Stomach (tissue), 9 donors: ENCODE measurements around the gene MAEA. TPM values are rescaled to one million over a fixed set of nuclear protein-coding genes. Genes with fewer than 3 reads are reported as not detected.

ENCODE experiments used
- DNase-seq, 2 donors: peaks; one replicate each; pipeline versions ENCODE4 v3.0.0 to v3.0.0-alpha.2; 2013 to 2019
- H3K27ac ChIP-seq, 5 donors: fragments of 200-600 bp in 4 of 5; sonication (generic) in 4 of 5; one replicate each; pipeline ENCODE4 v1.5.1; 2013 to 2019; ENCODE audit warnings: mild to moderate bottlenecking in 1 of 5, moderate library complexity in 1 of 5
- H3K27me3 ChIP-seq, 3 donors: fragments of 200-600 bp; sonication (generic); one replicate each; pipeline ENCODE4 v1.5.1; 2017 to 2019; ENCODE audit warnings: mixed run types in 1 of 3
- H3K36me3 ChIP-seq, 4 donors: fragments of 200-600 bp; sonication (generic); 1 replicate in 3 of 4; 2 replicates in 1 of 4; pipeline ENCODE4 v1.5.1; 2016 to 2019
- H3K4me1 ChIP-seq, 4 donors: fragments of 200-600 bp; sonication (generic); one replicate each; pipeline ENCODE4 v1.5.1; 2016 to 2019
- H3K4me3 ChIP-seq, 4 donors: fragments of 200-600 bp; sonication (generic) in 3 of 4; one replicate each; pipeline ENCODE4 v1.5.1; 2016 to 2019; ENCODE audit warnings: mild to moderate bottlenecking in 1 of 4
- H3K9me3 ChIP-seq, 4 donors: fragments of 200-600 bp; sonication (generic); one replicate each; pipeline ENCODE4 v1.5.1; 2016 to 2019
- EP300 ChIP-seq: sonication (generic); formaldehyde crosslinking; IDR thresholded peaks from one replicate; pipeline ENCODE4 v1.6.1; 2017; ENCODE audit warnings: antibody characterized with exemption
- POLR2A ChIP-seq, 4 donors: fragments of 450-650 bp; IDR thresholded peaks; one replicate each; pipeline ENCODE4 v1.6.1; 2016; ENCODE audit warnings: antibody characterized with exemption in 4 of 4, control low read depth in 2 of 4, mild to moderate bottlenecking in 1 of 4, moderate library complexity in 1 of 4
- POLR2AphosphoS5 ChIP-seq, 3 donors: sonication (generic); formaldehyde crosslinking; IDR thresholded peaks; one replicate each; pipeline ENCODE4 v1.6.1; 2016; ENCODE audit warnings: antibody characterized with exemption in 3 of 3
- WGBS, 5 donors: extraction: QIAGEN DNeasy Blood & Tissue Kit in 3 of 5; methylation state at CpG; one replicate each; pipeline versions ENCODE4 v1.1.5 to v1.1.7; 2013 to 2018; 5-methylcytosine and 5-hydroxymethylcytosine counted together
- intact Hi-C: fragments of 100-400 bp; cut with DNase I; formaldehyde crosslinking; loops from one replicate; pipeline ENCODE4 v1.15.1; 2023; ENCODE audit warnings: low total_unique reads
- polyA plus RNA-seq, 3 donors: library from polyadenylated mRNA; stranded (reverse); fragments of 200-250 nt; gene quantifications; one replicate each; pipeline ENCODE4 v1.2.3, GENCODE V29; 2013
- total RNA-seq, 5 donors: library from RNA; depleted of rRNA; stranded (reverse); fragments of >200 nt; gene quantifications; one replicate each; pipeline versions ENCODE4 v1.1.0 to v1.2.3, GENCODE V29; 2014 to 2016
- TF ChIP-seq, protein P1 (sequence below), 7 experiments: fragments of 450-650 bp in 4 of 7; fragments of 200-600 bp in 3 of 7; sonication (generic) in 3 of 7; IDR thresholded peaks; one replicate each; pipeline ENCODE4 v1.5.1; 2016 to 2019; ENCODE audit warnings: antibody characterized with exemption in 7 of 7, control low read depth in 2 of 7, mild to moderate bottlenecking in 1 of 7
- donor health status: healthy with polysubstance abuse.
- donor health status: Bipolar disorder and iron deficiency.
- donor health status: healthy.

Gene MAEA
- total and polyA plus RNA-seq, 8 donors: 34.0 to 295 (median 63.0) TPM

DNA sequence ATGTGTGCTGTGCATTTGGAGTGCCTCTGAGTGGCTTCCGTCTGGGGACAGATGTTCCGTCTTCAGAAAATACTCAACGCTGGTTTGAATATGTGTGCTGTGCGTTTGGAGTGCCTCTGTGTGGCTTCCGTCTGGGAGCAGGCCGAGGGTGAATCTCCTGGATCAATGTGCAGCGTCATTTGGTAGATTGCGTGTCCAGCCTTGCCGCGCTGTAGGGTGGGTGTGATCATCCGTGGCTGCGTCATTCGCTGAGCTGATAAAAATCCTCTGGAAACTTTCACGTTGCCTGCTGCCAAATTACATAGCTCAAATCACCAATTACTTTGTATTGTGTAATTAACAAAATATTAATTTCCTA lies 69.4 kb downstream of the MAEA start:
- Histone ChIP-seq H3K36me3 (peaks cover 26 to 71% (median 63%) of the 10 kb centered on the region in 4 donors), H3K4me3 (no peak overlapping the region), H3K27ac (no peak overlapping the region), H3K27me3 (no peaks in the 10 kb centered on the region), H3K4me1 (peaks cover 0 to 13% (median 3%) of the 10 kb centered on the region in 4 donors), H3K9me3 (no peaks in the 10 kb centered on the region)
- TF ChIP-seq POLR2A (IDR thresholded peaks at IDR 0.05) (no peak), EP300 (no peak), POLR2AphosphoS5 (IDR thresholded peaks at IDR 0.05) (no peak)
- TF ChIP-seq, protein P1, sequence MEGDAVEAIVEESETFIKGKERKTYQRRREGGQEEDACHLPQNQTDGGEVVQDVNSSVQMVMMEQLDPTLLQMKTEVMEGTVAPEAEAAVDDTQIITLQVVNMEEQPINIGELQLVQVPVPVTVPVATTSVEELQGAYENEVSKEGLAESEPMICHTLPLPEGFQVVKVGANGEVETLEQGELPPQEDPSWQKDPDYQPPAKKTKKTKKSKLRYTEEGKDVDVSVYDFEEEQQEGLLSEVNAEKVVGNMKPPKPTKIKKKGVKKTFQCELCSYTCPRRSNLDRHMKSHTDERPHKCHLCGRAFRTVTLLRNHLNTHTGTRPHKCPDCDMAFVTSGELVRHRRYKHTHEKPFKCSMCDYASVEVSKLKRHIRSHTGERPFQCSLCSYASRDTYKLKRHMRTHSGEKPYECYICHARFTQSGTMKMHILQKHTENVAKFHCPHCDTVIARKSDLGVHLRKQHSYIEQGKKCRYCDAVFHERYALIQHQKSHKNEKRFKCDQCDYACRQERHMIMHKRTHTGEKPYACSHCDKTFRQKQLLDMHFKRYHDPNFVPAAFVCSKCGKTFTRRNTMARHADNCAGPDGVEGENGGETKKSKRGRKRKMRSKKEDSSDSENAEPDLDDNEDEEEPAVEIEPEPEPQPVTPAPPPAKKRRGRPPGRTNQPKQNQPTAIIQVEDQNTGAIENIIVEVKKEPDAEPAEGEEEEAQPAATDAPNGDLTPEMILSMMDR (IDR thresholded peaks at IDR 0.05): no peak
- DNase-seq: no peak
- intact Hi-C loops: loop anchor here (10.0 kb wide), 2 partner anchors 224 to 276 kb away; no protein-coding TSS in a partner anchor
- WGBS, 5 donors: 82 to 94% (median 86%) methylated on average over 14 of the region's 14 CpGs

DNA sequence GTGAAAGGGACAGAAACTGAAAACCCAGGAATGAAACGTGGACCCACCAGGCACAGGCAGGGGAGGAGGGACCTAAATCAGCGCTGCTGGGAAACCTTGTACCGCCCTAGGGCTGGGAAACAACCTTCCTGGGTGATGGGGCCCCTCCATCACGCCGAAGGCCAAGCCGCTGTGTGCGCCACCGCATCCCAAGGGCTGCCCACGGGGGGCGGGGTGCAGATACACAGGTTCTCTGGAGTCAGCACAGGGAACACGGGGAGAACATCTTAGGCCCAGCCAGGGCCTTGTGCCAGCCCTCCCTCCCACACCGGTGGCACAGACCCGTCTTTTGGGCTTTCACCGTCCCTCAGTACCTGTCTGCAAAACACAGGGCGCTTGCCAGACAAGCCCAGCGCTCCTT lies 70.3 kb downstream of the MAEA start:
- Histone ChIP-seq H3K27ac (no peak overlapping the region), H3K4me3 (no peak overlapping the region), H3K36me3 (peaks cover 23 to 68% (median 60%) of the 10 kb centered on the region in 4 donors), H3K4me1 (peaks cover 0 to 13% (median 3%) of the 10 kb centered on the region in 4 donors), H3K27me3 (no peaks in the 10 kb centered on the region), H3K9me3 (no peaks in the 10 kb centered on the region)
- no peak for DNase-seq
- intact Hi-C loops: loop anchor here (10.0 kb wide), 2 partner anchors 225 to 275 kb away; no protein-coding TSS in a partner anchor
- TF ChIP-seq, protein P1 (IDR thresholded peaks at IDR 0.05): no peak
- TF ChIP-seq POLR2AphosphoS5 (IDR thresholded peaks at IDR 0.05) (no peak), EP300 (no peak), POLR2A (IDR thresholded peaks at IDR 0.05) (no peak)
- 89 to 94% (median 92%) methylated on average over 14 to 16 of the region's 16 CpGs for WGBS, 5 donors

DNA sequence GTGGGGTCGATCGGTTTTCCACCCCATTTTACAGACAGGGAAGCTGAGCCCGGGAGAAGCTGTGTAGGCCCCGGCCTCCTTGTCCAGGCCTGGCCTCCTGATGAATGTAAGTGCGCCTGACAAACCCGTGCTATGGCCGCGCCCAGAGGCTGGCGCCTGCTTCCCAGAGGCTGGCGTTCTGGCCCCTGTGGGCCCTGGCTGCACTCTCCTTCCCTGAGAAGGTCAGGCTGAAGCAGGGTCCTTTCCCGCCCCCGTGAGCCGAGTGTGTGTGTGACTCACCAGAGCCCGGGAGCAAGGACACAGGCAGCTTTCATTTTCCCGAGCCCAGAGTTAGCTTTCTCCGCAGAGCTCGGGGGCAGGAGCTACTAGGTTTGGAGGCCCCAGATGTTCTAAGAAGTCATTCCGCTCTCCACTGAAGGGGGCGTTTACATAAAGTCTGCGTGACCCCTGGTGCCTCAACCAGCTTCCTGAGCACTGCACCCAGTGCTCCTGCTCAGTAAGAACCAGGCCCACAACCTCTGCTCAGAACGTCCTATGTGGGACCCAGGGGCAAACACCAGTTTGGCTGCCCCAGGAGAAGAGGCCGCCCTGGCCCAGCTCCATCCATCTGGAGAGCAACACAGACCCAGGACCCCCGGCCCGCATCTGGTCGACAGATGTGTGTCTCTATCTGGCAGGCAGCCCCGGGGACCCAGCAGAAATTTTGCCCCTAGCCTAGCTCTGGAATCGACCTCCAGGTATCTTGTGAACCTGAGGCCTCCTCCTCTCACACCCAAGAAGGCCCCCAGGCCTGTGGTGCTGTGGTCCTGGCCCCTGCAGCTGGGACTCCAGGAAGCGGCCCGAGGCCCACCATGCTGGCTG lies 71.0 kb downstream of the MAEA start:
- no peak overlapping the region for H3K27ac ChIP-seq
- H3K27me3 ChIP-seq: no peaks in the 10 kb centered on the region
- no peaks in the 10 kb centered on the region for H3K9me3 ChIP-seq
- 83 to 90% (median 87%) methylated on average over 6 to 29 of the region's 29 CpGs for WGBS, 5 donors
- intact Hi-C loops: no loop called here
- TF ChIP-seq POLR2A (IDR thresholded peaks at IDR 0.05) (no peak), POLR2AphosphoS5 (IDR thresholded peaks at IDR 0.05) (no peak), EP300 (no peak)
- TF ChIP-seq, protein P1 (IDR thresholded peaks at IDR 0.05): no peak
- peaks cover 0 to 17% (median 3%) of the 10 kb centered on the region in 4 donors for H3K4me1 ChIP-seq
- DNase-seq: no peak
- peaks cover 16 to 65% (median 60%) of the 10 kb centered on the region in 4 donors for H3K36me3 ChIP-seq
- H3K4me3 ChIP-seq: no peak overlapping the region

DNA sequence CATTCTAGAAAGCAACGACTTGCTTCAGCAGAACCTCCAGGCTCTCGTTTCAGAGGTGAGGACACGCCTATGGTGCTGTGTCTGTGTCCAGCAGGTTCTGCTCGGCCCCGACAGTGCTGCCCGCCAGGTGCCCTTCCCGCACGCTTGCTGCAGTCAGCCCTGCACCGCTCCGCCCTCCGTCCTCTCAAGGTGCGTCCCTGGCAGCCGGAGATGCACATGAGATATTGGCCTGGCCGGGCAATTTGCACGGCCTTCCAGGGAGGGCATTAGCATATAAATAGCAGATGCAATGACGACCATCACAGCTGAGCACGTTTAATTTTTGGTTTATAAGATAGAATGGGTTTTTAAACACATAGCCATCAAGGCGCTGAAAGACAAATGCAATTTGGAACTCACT lies 71.7 kb downstream of the MAEA start:
- Histone ChIP-seq H3K27me3 (no peaks in the 10 kb centered on the region), H3K27ac (no peak overlapping the region), H3K36me3 (peaks cover 12 to 67% (median 62%) of the 10 kb centered on the region in 4 donors), H3K4me3 (no peak overlapping the region), H3K4me1 (peaks cover 0 to 13% (median under 1%) of the 10 kb centered on the region in 4 donors), H3K9me3 (no peaks in the 10 kb centered on the region)
- intact Hi-C loops: no loop called here
- TF ChIP-seq EP300: no peak
- TF ChIP-seq, protein P1 (IDR thresholded peaks at IDR 0.05): no peak
- TF ChIP-seq POLR2A (IDR thresholded peaks at IDR 0.05): no peak
- TF ChIP-seq POLR2AphosphoS5 (IDR thresholded peaks at IDR 0.05): no peak
- no peak for DNase-seq
- WGBS, 5 donors: 71 to 89% (median 80%) methylated on average over 18 of the region's 18 CpGs
